ENCODE results near the gene RALGDS.

The RALGDS gene

GRCh38 chr9:133048595-133048994, 72.4 kb downstream of the RALGDS start:
- peak in 1 of 2 experiments; percentile 17 for DNase-seq
